Central memory CD8-positive, alpha-beta T cell (primary cell): ENCODE results near the gene ACOXL.

Experiments
- ATAC-seq: fragments of 150-1000 bp; cut with Tn5 transposase; replicated peaks from 2 replicates; pipeline ENCODE4 v1.10.0; 2022; ENCODE audit warnings: mild to moderate bottlenecking, moderate FRiP score, moderate number of reproducible peaks; ENCODE audit not compliant: poor library complexity, severe bottlenecking; ENCODE audit errors: extremely low read depth
- DNase-seq, 2 donors: peaks; one replicate each; pipeline ENCODE4 v3.0.0; 2021; ENCODE audit warnings: low spot score in 2 of 2
- H3K27ac Mint-ChIP-seq: one replicate; pipeline ENCODE4 v1.8.0; 2022; ENCODE audit warnings: low read depth, mild to moderate bottlenecking, moderate library complexity, mixed read lengths
- H3K27me3 Mint-ChIP-seq: one replicate; pipeline ENCODE4 v1.8.0; 2022; ENCODE audit warnings: mixed read lengths
- H3K36me3 Mint-ChIP-seq: one replicate; pipeline ENCODE4 v1.8.0; 2022; ENCODE audit warnings: mild to moderate bottlenecking, moderate library complexity, mixed read lengths; ENCODE audit not compliant: insufficient read depth
- H3K4me1 Mint-ChIP-seq: one replicate; pipeline ENCODE4 v1.8.0; 2022; ENCODE audit warnings: mixed read lengths
- H3K4me3 Mint-ChIP-seq: one replicate; pipeline ENCODE4 v1.8.0; 2022; ENCODE audit warnings: mild to moderate bottlenecking, moderate library complexity, mixed read lengths
- H3K9me3 Mint-ChIP-seq: one replicate; pipeline ENCODE4 v1.8.0; 2022; ENCODE audit warnings: mixed read lengths

Gene ACOXL

DNA sequence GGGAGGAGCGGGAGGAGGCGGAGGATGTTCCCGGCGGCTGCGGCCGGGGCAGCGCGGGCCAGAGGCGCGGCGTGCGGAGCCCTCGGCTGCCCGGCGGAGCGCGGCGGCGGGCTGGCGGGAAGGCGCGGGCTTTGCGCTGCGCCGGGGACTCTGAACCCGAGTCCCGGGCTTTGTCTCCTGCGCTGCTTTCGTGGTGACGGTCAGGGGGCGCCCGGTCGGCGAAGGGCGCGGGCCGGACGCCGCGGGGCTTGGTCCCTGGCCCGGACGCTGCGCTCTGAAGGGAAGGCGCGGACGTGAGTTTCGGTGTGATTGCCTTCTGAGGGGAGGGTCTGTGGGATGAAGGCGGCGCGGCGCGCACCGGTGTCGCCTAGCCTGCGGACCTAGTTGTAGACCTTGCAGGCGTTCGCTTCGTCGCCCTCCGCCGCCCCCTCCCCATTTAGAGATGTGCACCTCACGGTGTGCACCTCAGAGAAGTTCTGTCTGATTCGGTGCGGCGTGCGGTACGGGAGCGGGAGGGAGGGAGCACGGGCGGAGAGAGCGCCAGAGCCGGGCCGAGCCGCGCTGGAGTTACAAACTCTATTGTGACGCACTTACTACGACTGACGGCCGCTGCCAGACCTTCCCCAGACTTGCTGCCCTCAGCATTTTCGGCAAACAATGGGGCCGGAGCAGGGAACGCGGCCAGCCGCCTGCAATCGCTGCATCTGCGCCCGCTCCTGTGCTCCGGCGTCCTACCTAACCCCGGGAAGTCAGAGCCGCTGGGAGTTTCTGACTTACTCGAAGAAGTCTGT is 390.5 kb downstream of the ACOXL start:
- Mint-ChIP-seq H3K9me3 (no peaks in the 10 kb centered on the region), H3K27me3 (peaks cover 21% of the 10 kb centered on the region), H3K4me3 (peak overlapping the region; percentile 93), H3K27ac (no peak overlapping the region), H3K36me3 (peaks cover 30% of the 10 kb centered on the region), H3K4me1 (peaks cover 59% of the 10 kb centered on the region)
- DNase-seq, result peak; percentile 12 to 17
- ATAC-seq, result no peak

DNA sequence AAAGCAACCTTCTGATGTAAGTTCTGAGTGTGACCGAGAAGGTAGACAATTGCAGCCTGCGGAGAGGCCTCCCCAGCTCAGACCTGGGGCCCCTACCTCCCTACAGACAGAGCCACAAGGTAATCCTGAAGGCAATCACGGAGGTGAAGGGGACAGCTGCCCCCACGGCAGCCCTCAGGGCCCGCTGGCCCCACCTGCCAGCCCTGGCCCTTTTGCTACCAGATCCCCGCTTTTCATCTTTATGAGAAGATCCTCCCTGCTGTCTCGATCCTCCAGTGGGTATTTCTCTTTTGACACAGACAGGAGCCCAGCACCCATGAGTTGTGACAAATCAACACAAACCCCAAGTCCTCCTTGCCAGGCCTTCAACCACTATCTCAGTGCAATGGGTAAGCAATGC is 391.4 kb downstream of the ACOXL start:
- peaks cover 11% of the 10 kb centered on the region for H3K27me3 Mint-ChIP-seq
- peaks cover 50% of the 10 kb centered on the region for H3K4me1 Mint-ChIP-seq
- peak overlapping the region; percentile 59 for H3K4me3 Mint-ChIP-seq
- DNase-seq, result no peak
- H3K9me3 Mint-ChIP-seq, result no peaks in the 10 kb centered on the region
- H3K27ac Mint-ChIP-seq, result no peak overlapping the region
- no peak for ATAC-seq
- H3K36me3 Mint-ChIP-seq, result peaks cover 31% of the 10 kb centered on the region

DNA sequence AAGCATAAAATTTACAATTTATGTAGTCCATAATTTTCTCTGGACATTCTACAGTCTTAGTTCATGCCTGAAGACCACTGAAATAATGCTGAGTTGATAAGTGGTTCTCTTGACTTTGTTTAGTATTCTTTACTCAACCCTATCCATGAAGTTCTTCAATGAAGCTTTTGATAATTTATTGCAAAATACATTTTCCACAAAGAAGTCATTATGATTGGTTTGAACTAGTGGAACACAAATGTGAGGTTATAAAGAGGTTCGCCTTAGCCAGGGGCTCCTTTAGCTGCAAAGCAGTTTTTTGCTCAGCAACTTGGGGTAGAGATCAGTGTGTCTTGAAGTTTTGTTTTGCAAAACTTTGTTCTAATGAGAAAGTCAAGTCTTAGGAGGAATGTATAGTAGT is 394.2 kb downstream of the ACOXL start:
- Mint-ChIP-seq H3K4me1 (peaks cover 30% of the 10 kb centered on the region), H3K27me3 (no peaks in the 10 kb centered on the region), H3K4me3 (no peak overlapping the region), H3K27ac (no peak overlapping the region), H3K9me3 (no peaks in the 10 kb centered on the region), H3K36me3 (peaks cover 25% of the 10 kb centered on the region)
- ATAC-seq, result no peak
- no peak for DNase-seq

DNA sequence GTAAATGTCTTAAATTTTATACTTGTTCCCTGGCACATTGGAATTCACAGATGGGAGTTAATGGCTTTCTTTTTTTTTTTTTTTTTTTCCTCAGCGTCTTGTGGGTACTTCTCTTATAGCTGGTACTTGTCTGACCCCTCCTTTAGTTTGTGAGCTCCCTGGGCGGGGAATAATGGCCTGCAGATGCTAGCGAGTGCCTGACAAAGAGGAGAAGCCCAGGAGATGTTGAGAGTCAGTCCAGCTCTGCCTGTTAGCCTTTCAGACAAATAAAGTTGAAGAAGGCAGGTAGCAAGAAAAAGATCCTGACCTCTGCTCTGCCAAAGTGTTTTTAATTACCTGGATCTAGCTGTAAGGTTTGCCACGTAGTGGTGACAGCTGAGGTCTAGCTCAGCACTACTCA is 395.0 kb downstream of the ACOXL start:
- H3K4me3 Mint-ChIP-seq, result no peak overlapping the region
- no peaks in the 10 kb centered on the region for H3K9me3 Mint-ChIP-seq
- H3K36me3 Mint-ChIP-seq, result peaks cover 21% of the 10 kb centered on the region
- H3K27me3 Mint-ChIP-seq, result no peaks in the 10 kb centered on the region
- peaks cover 28% of the 10 kb centered on the region for H3K4me1 Mint-ChIP-seq
- ATAC-seq (no peak), DNase-seq (no peak)
- H3K27ac Mint-ChIP-seq, result no peak overlapping the region

DNA sequence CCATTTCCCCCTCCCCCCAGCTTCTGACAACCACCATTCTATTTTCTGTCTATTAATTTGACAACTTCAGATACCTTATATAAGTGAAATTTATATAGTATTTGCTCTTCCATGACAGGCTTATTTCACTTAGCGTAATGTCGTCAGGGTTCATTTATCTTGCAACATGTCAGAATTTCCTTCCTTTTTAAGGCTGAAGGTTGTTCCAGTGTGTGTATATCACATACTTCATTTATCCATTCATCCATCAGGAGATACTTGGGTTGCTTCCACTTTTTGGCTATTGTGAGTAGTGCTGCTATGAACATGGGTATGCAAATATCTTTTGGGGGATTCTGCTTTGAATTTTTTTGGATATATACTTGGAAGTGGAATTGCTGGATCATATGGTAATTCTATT is 395.7 kb downstream of the ACOXL start:
- no peaks in the 10 kb centered on the region for H3K27me3 Mint-ChIP-seq
- ATAC-seq (no peak), DNase-seq (no peak)
- peaks cover 19% of the 10 kb centered on the region for H3K36me3 Mint-ChIP-seq
- no peak overlapping the region for H3K27ac Mint-ChIP-seq
- H3K9me3 Mint-ChIP-seq, result no peaks in the 10 kb centered on the region
- peaks cover 28% of the 10 kb centered on the region for H3K4me1 Mint-ChIP-seq
- H3K4me3 Mint-ChIP-seq, result no peak overlapping the region

DNA sequence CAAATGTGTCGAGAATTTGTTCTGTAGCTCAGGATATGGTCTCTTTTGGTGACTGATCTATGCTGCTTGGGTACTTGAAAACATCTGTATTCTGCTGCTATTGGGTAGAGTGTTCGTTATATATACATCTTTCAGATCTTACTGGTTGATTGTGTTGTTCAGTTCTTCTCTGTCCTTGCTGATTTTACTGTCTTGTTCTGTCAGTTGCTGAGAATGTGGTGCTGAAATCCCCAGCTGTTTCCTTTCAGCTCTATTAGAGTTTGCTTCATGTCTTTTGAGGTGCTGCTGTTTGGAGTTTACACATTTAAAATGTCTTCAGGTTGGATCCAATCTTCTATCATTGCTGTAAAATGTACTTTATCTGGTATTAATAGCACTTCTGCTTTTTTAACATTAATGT is 401.2 kb downstream of the ACOXL start:
- H3K9me3 Mint-ChIP-seq, result no peaks in the 10 kb centered on the region
- H3K36me3 Mint-ChIP-seq, result peaks cover 9% of the 10 kb centered on the region
- H3K27me3 Mint-ChIP-seq, result no peaks in the 10 kb centered on the region
- no peak overlapping the region for H3K27ac Mint-ChIP-seq
- ATAC-seq, result no peak
- H3K4me3 Mint-ChIP-seq, result no peak overlapping the region
- DNase-seq, result no peak
- H3K4me1 Mint-ChIP-seq, result peaks cover 32% of the 10 kb centered on the region

DNA sequence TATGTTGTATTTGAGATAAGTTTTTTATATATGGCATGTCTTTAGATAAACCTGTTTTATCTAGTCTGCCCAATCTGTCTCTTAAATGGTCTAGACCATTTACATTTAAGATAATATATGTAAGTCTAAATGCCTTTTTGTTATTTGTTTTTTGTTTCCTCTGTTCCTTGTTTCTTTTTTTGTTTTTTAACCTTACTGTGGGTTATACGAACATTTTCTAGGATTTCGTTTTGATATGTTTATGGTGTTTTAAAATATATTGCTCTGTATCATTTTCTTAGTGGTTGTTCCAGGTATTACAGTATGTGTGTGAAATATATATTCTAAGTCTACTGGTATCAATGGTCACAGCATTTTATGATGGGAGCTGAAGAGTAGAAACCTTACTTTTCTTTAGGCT is 401.7 kb downstream of the ACOXL start:
- peaks cover 32% of the 10 kb centered on the region for H3K4me1 Mint-ChIP-seq
- H3K4me3 Mint-ChIP-seq, result no peak overlapping the region
- H3K9me3 Mint-ChIP-seq, result no peaks in the 10 kb centered on the region
- DNase-seq, result no peak
- no peaks in the 10 kb centered on the region for H3K27me3 Mint-ChIP-seq
- no peak for ATAC-seq
- H3K36me3 Mint-ChIP-seq, result peaks cover 8% of the 10 kb centered on the region
- no peak overlapping the region for H3K27ac Mint-ChIP-seq

DNA sequence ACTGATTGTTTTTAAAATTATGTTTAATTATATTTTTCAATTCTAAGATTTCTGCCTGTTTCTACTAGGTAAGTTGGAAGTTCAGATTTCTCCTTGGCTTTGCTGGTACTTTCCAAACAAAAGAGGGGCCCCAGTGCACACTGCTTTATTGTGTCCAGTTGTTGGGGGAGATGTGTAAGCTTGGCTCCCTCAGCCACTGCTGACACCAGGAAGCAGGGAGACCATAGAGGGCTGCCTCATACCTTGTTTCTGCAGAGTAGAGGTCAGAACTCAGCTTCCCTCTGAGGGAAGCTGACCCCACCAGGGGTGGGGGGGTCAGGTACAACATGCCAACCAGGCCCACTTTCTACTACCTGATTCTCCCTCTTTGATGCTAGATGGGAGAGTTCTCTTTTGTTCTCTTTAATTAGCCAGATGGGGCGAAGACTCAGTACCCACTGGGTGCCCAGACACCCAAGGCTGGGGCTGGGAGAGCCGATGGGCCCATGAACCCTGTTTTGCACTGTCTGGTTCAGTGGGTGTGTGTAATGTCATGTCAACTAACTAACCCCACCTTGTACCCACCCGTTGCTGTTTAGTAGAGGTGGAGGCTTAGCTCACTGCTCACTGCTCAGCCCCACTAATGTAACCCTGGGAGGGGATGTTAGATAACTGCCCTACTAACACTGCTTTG is 403.0 kb downstream of the ACOXL start:
- peaks cover 32% of the 10 kb centered on the region for H3K4me1 Mint-ChIP-seq
- ATAC-seq, result no peak
- H3K9me3 Mint-ChIP-seq, result no peaks in the 10 kb centered on the region
- no peak overlapping the region for H3K27ac Mint-ChIP-seq
- H3K36me3 Mint-ChIP-seq, result peaks cover 8% of the 10 kb centered on the region
- H3K4me3 Mint-ChIP-seq, result no peak overlapping the region
- no peaks in the 10 kb centered on the region for H3K27me3 Mint-ChIP-seq
- DNase-seq, result no peak

DNA sequence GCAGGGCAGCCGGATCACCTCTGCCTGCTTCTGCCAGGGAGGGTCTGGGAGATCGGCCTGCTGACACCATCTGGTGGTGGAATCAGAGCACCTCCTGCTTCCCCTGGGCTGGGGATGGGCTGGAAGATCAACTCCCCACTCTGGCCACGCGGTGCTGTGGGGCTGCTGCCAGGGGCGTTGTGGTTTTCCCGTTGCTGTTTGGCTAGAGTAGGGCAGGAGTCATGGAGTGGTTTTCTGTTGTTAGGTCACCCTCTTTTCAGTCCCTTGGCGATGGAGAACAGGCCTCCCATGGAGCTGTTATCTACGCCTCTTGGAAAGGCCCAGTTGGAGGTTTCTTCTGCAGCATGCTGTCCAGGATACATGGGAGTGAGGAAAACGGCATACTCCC is 403.5 kb downstream of the ACOXL start:
- no peak overlapping the region for H3K4me3 Mint-ChIP-seq
- DNase-seq (no peak), ATAC-seq (no peak)
- H3K4me1 Mint-ChIP-seq, result peaks cover 32% of the 10 kb centered on the region
- H3K36me3 Mint-ChIP-seq, result peaks cover 9% of the 10 kb centered on the region
- H3K9me3 Mint-ChIP-seq, result no peaks in the 10 kb centered on the region
- H3K27me3 Mint-ChIP-seq, result no peaks in the 10 kb centered on the region
- H3K27ac Mint-ChIP-seq, result no peak overlapping the region

DNA sequence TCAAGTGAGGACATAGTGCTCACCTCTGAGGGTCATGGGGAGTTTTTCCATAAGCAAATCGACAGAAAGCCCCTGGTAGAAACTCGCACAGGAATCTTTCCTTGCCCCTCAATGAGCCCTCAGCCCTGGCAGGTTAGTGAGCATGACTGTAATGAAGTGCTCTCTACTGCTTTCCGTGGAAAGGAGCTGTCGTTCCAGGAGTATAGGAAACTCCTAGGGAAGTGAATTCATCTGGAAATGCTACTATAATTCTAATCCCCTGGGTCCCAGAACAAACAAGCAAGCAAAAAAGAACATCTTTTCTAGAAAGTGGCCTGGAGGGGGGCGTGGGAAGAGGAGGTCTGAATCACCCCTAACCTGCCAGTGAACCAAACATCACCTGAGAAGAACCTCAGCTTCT is 406.5 kb downstream of the ACOXL start:
- H3K36me3 Mint-ChIP-seq, result peaks cover 7% of the 10 kb centered on the region
- H3K9me3 Mint-ChIP-seq, result no peaks in the 10 kb centered on the region
- peaks cover 19% of the 10 kb centered on the region for H3K4me1 Mint-ChIP-seq
- ATAC-seq (no peak), DNase-seq (no peak)
- H3K27ac Mint-ChIP-seq, result no peak overlapping the region
- no peak overlapping the region for H3K4me3 Mint-ChIP-seq
- H3K27me3 Mint-ChIP-seq, result no peaks in the 10 kb centered on the region

DNA sequence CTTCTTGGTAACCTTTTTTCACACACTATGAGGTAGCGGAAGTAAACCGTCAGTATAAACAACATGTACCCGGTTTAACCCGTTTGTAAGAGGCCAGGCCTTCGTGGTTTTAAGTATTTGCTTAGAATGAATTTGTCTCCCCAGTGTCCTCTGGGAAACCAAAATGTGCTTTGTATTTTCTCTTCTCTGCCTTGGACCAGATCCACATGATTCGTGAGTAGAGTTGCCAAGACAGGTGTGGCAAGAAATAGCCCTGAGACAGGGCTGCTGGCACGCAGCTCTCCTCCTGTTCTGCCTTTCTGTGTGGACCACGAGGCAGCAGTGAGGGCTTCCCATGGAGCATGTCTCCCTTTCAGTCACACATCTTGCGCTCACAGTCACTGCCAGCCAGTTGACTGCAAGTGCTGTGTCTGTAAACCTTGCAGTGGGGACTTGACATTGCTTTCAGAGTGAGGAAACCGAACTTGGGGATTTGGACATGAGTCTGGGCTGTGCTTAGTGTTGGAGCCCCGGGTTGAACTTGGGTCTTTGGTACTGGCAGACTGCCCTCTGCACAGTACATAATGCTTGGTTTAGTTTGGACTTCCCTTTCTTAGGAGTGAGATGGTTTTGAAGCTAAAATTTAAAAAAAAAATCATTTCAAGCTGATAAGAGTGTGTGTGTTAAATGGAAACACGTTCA is 407.4 kb downstream of the ACOXL start:
- Mint-ChIP-seq H3K4me3 (no peak overlapping the region), H3K27me3 (no peaks in the 10 kb centered on the region), H3K4me1 (peaks cover 9% of the 10 kb centered on the region), H3K9me3 (no peaks in the 10 kb centered on the region), H3K36me3 (peaks cover 6% of the 10 kb centered on the region), H3K27ac (no peak overlapping the region)
- ATAC-seq, result no peak
- no peak for DNase-seq

DNA sequence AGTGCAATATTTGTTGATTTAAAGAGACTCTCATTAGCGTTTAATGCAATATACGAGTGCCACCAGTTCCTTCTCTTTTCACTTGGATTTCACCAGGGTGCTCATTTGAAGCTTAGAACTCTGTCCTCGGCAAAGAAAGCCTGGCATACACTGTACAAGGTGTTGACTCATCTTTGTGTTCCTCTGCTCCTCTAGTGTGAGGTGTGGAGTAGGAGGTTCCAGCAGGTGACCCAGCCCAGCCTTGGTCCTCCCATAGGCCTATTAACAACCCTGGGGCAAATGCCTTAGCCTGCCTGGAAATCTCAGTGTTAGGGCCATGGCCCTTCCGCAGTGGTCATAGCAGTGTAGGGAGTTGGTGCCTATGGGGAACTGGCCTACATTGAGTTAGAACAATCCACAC is 408.4 kb downstream of the ACOXL start:
- Mint-ChIP-seq H3K4me1 (peaks cover 8% of the 10 kb centered on the region), H3K27ac (no peak overlapping the region), H3K36me3 (peaks cover 9% of the 10 kb centered on the region), H3K27me3 (no peaks in the 10 kb centered on the region), H3K4me3 (no peak overlapping the region), H3K9me3 (no peaks in the 10 kb centered on the region)
- ATAC-seq (no peak), DNase-seq (no peak)

DNA sequence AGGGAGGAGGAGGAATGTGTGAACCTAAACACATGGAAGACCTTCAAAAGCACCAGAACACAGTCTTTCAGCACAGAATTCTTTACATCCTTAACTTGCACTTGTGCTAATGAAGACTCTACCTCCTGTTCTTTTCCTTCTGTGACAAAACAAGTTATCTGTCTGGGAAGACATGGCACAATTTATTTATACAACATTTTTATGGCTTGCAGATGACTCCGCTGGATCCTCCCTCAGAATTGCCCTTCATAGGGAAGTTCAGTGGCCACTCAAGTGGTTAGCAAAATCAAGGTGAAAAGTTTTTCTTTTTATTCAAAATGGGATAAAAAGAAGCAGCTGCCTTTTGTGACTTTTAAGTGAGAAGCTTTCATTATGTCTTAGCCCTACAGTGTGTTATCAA is 409.7 kb downstream of the ACOXL start:
- H3K9me3 Mint-ChIP-seq, result no peaks in the 10 kb centered on the region
- no peak overlapping the region for H3K4me3 Mint-ChIP-seq
- H3K36me3 Mint-ChIP-seq, result peaks cover 9% of the 10 kb centered on the region
- ATAC-seq (no peak), DNase-seq (no peak)
- no peaks in the 10 kb centered on the region for H3K27me3 Mint-ChIP-seq
- H3K4me1 Mint-ChIP-seq, result peaks cover 5% of the 10 kb centered on the region
- H3K27ac Mint-ChIP-seq, result no peak overlapping the region
